HCT116 (cell line): ENCODE results near the gene SFXN1. TPM values are rescaled to one million over a fixed set of nuclear protein-coding genes. Genes with fewer than 3 reads are reported as not detected.
A peak's percentile ranks its signal among the peaks of the same experiment; 100 is the strongest.

Source experiments
- ATAC-seq: fragments of 200-7000 bp; cut with Tn5 transposase; 2 replicates; pipeline ENCODE4 v1.9.1; 2020; ENCODE audit warnings: mild to moderate bottlenecking, moderate library complexity
- BruUV-seq: library from RNA; stranded (reverse); fragments of 400-500 nt; replicated peaks from 2 replicates; lab custom pipeline; 2021; lab: Mats Ljungman, UMichigan
- CTCF ChIA-PET: fragments of 300-600 bp; sonication (Branson Sonifier 250); formaldehyde crosslinking; loops from one replicate; lab custom pipeline; 2021; ENCODE audit warnings: antibody characterized with exemption; lab: Charles Lee
- POLR2A ChIA-PET: fragments of 300-600, 350-600 bp; sonication (Branson Sonifier 250); formaldehyde crosslinking; loops from one replicate; lab custom pipeline; 2021; ENCODE audit warnings: antibody characterized with exemption; lab: Charles Lee
- RAD21 ChIA-PET, 2 experiments: fragments of 300-600 bp; sonication (Branson Sonifier 250); formaldehyde crosslinking; loops; one replicate each; lab custom pipeline; 2023; ENCODE audit warnings: low total read pairs in 2 of 2; ENCODE audit not compliant: uncharacterized antibody in 2 of 2, unreplicated experiment in 2 of 2, low non-redundant PET in 1 of 2; lab: Charles Lee
- DNase-seq: peaks from one replicate; pipeline ENCODE4 v3.0.0-alpha.2; 2010; ENCODE audit warnings: low read depth, low spot score
- H2AFZ ChIP-seq: fragments of 200-600 bp; shearing (Covaris generic), sonication (generic); 2 replicates; pipeline ENCODE4 v1.6.1; 2017; ENCODE audit warnings: low read depth, mixed run types, mixed read lengths, antibody characterized with exemption, low read length; ENCODE audit not compliant: poor library complexity, severe bottlenecking
- H3K27ac ChIP-seq: 2 replicates; pipeline ENCODE4 v1.5.1; 2012; ENCODE audit warnings: low read depth, low read length
- H3K27me3 ChIP-seq: fragments of 200-600 bp; sonication (generic); 2 replicates; pipeline ENCODE4 v1.6.1; 2016; ENCODE audit warnings: mixed run types, low read length, mixed read lengths; ENCODE audit not compliant: insufficient read depth
- H3K36me3 ChIP-seq, 2 experiments: fragments of 200-500 bp in 1 of 2; fragments of 200-600 bp in 1 of 2; sonication (Bioruptor generic) in 1 of 2; sonication (generic) in 1 of 2; 2 replicates each; pipeline versions ENCODE4 v1.5.1 to v1.6.1; 2014 to 2016; ENCODE audit warnings: low read length in 2 of 2, inconsistent platforms in 1 of 2, mixed read lengths in 1 of 2, mixed run types in 1 of 2; ENCODE audit not compliant: insufficient read depth in 2 of 2, control insufficient read depth in 1 of 2
- H3K4me1 ChIP-seq, 2 experiments: fragments of 200-600 bp in 1 of 2; sonication (generic) in 1 of 2; 2 replicates each; pipeline versions ENCODE4 v1.5.1 to v1.6.1; 2012 to 2017; ENCODE audit warnings: low read length in 2 of 2, inconsistent platforms in 1 of 2, mild to moderate bottlenecking in 1 of 2, mixed read lengths in 1 of 2, mixed run types in 1 of 2, moderate library complexity in 1 of 2; ENCODE audit not compliant: insufficient read depth in 2 of 2, control insufficient read depth in 1 of 2
- H3K4me2 ChIP-seq: fragments of 200-600 bp; sonication (generic); 2 replicates; pipeline ENCODE4 v1.6.1; 2017; ENCODE audit warnings: mixed run types, low read length, mixed read lengths
- H3K4me3 ChIP-seq, 2 experiments: fragments of 200-600 bp in 1 of 2; sonication (generic) in 1 of 2; replicated peaks in 1 of 2; 2 replicates each; pipeline ENCODE4 v1.5.1; 2011 to 2016; ENCODE audit warnings: low read length in 2 of 2, control low read depth in 1 of 2, low read depth in 1 of 2, mild to moderate bottlenecking in 1 of 2, mixed read lengths in 1 of 2, mixed run types in 1 of 2
- H3K79me2 ChIP-seq: fragments of 200-600 bp; sonication (generic); 2 replicates; pipeline ENCODE4 v1.6.1; 2017; ENCODE audit warnings: mild to moderate bottlenecking, mixed run types, low read length, moderate library complexity, mixed read lengths; ENCODE audit not compliant: insufficient read depth
- H3K9ac ChIP-seq: fragments of 200-600 bp; sonication (generic); 2 replicates; pipeline ENCODE4 v1.6.1; 2016; ENCODE audit warnings: low read length, mixed read lengths
- H3K9me2 ChIP-seq: fragments of 200-600 bp; sonication (generic), shearing (Covaris generic); 2 replicates; pipeline ENCODE4 v1.6.1; 2017; ENCODE audit warnings: mixed run types, mild to moderate bottlenecking, moderate library complexity; ENCODE audit not compliant: insufficient read depth
- H3K9me3 ChIP-seq, 2 experiments: fragments of 200-500 bp in 1 of 2; fragments of 200-600 bp in 1 of 2; sonication (Bioruptor generic) in 1 of 2; sonication (generic) in 1 of 2; 2 replicates each; pipeline ENCODE4 v1.6.1; 2014 to 2017; ENCODE audit warnings: low read length in 2 of 2, mixed read lengths in 2 of 2, inconsistent platforms in 1 of 2, low read depth in 1 of 2, mild to moderate bottlenecking in 1 of 2, mixed run types in 1 of 2, moderate library complexity in 1 of 2; ENCODE audit not compliant: control insufficient read depth in 1 of 2, insufficient read depth in 1 of 2
- H4K20me1 ChIP-seq: fragments of 200-600 bp; sonication (generic), shearing (Covaris generic); 2 replicates; pipeline ENCODE4 v1.6.1; 2017; ENCODE audit warnings: mixed run types, mild to moderate bottlenecking, moderate library complexity; ENCODE audit not compliant: insufficient read depth
- CBX3 ChIP-seq: IDR thresholded peaks from 2 replicates; pipeline ENCODE4 v1.6.1; 2012; ENCODE audit warnings: low read depth
- CEBPB ChIP-seq: IDR thresholded peaks from 2 replicates; pipeline ENCODE4 v1.6.1; 2012; ENCODE audit warnings: low read depth
- CTCF ChIP-seq, 3 experiments: fragments of 200-600 bp in 1 of 3; sonication (generic) in 1 of 3; IDR thresholded peaks in 2 of 3; conservative IDR thresholded peaks in 1 of 3; 2 replicates each; pipeline ENCODE4 v1.5.1; 2012 to 2017; ENCODE audit warnings: low read depth in 2 of 3, low read length in 2 of 3, antibody characterized with exemption in 1 of 3, borderline replicate concordance in 1 of 3, control low read depth in 1 of 3, mild to moderate bottlenecking in 1 of 3, mixed read lengths in 1 of 3, mixed run types in 1 of 3, moderate library complexity in 1 of 3; ENCODE audit not compliant: insufficient read depth in 1 of 3
- EGR1 ChIP-seq: IDR thresholded peaks from 2 replicates; pipeline ENCODE4 v1.6.1; 2012; ENCODE audit warnings: low read depth
- ELF1 ChIP-seq: IDR thresholded peaks from 2 replicates; pipeline ENCODE4 v1.6.1; 2012; ENCODE audit warnings: low read depth, borderline replicate concordance
- EZH2 ChIP-seq: fragments of 200-600 bp; sonication (generic); IDR thresholded peaks from 2 replicates; pipeline ENCODE4 v1.6.1; 2017; ENCODE audit warnings: antibody characterized with exemption, mixed run types
- EZH2phosphoT487 ChIP-seq: fragments of 200-600 bp; IDR thresholded peaks from 2 replicates; pipeline ENCODE4 v1.6.1; 2018; ENCODE audit warnings: antibody characterized with exemption, borderline replicate concordance
- FOSL1 ChIP-seq: IDR thresholded peaks from 2 replicates; pipeline ENCODE4 v1.6.1; 2012; ENCODE audit warnings: low read depth
- JUND ChIP-seq: IDR thresholded peaks from 2 replicates; pipeline ENCODE4 v1.6.1; 2012
- MAX ChIP-seq: IDR thresholded peaks from 2 replicates; pipeline ENCODE4 v1.6.1; 2012
- POLR2AphosphoS5 ChIP-seq: IDR thresholded peaks from 2 replicates; pipeline ENCODE4 v1.6.1; 2011; ENCODE audit warnings: mild to moderate bottlenecking, low read depth, low read length, moderate library complexity
- SIN3A ChIP-seq: IDR thresholded peaks from 2 replicates; pipeline ENCODE4 v1.6.1; 2012; ENCODE audit warnings: low read depth
- SP1 ChIP-seq: IDR thresholded peaks from 2 replicates; pipeline ENCODE4 v1.6.1; 2012; ENCODE audit warnings: low read depth
- SRF ChIP-seq: IDR thresholded peaks from 2 replicates; pipeline ENCODE4 v1.6.1; 2012; ENCODE audit warnings: low read depth
- TCF7L2 ChIP-seq: IDR thresholded peaks from 2 replicates; pipeline ENCODE4 v1.7.0; 2011; ENCODE audit warnings: borderline replicate concordance, inconsistent platforms; ENCODE audit not compliant: insufficient read depth, insufficient read length; ENCODE audit errors: extremely low read depth
- ZFX ChIP-seq: fragments of 450-650 bp; IDR thresholded peaks from 2 replicates; pipeline ENCODE4 v1.6.1; 2017
- intact Hi-C: fragments of 100-400 bp; cut with micrococcal nuclease; formaldehyde crosslinking; loops from 2 replicates; pipeline ENCODE4 v1.10.0; 2022
- total RNA-seq: library from RNA; stranded (reverse); gene quantifications from one replicate; pipeline ENCODE4 v1.2.1, GENCODE V29; 2021; ENCODE audit not compliant: unreplicated experiment
- TF ChIP-seq, protein P1 (sequence below): IDR thresholded peaks from 2 replicates; pipeline ENCODE4 v1.6.1; 2012
- TF ChIP-seq, protein P2 (sequence below): IDR thresholded peaks from 2 replicates; pipeline ENCODE4 v1.6.1; 2011; ENCODE audit warnings: mild to moderate bottlenecking, low read length, moderate library complexity; ENCODE audit not compliant: insufficient replicate concordance; ENCODE audit errors: extremely low read depth

Gene SFXN1
- total RNA-seq, 1 experiment from 2014 or later = 145 TPM

- TF ChIP-seq, protein P1, sequence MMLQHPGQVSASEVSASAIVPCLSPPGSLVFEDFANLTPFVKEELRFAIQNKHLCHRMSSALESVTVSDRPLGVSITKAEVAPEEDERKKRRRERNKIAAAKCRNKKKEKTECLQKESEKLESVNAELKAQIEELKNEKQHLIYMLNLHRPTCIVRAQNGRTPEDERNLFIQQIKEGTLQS = no peak
- TF ChIP-seq ELF1 (no peak), EZH2 (no peak), SRF (no peak), FOSL1 (no peak), MAX (no peak)
- TF ChIP-seq, all 23 proteins: peak for 0
These were observed 53.0 kb downstream of the SFXN1 start (continued) for GRCh38 chr5:175531361-175531760.

DNA sequence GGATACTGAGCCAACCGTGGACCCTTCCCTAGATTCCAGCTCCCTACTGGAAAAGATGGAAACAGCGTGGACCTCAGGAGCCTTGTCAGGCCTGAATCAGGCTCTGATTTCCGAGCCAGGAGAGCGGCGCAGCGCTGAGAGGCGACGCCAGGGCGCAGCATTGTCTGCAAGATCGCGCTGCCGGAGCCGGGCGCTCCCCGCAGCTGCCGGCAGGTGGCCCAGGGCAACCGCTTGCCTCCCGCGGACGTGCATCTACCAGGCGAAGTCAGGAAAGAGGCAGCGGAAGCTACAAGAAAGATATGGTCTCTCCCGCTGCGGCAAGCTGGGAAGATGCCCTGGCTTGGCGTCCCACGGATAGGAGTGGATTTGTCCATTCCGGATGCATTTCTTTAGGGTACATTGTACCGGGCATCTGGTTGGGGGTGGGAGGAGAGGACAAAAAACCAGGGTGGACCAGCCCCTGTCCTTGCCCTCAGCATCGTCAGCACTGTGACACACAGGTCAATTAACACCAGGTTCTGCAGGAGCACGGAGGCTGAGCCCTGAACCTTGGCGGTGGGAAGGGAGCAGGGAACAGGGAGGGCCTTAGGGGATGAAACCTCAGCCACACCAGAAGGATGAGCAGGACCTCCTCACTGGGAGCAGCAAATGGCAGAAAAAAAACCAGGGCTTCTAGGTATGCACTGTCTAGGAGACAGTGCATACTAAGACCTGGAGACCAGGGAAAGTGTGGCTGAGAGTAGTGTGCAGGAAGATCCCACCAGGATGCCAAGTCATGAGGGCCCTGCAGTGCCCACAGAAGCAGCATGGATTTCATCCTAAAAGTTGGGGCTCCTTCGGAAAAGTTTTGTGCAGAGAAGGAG, 55.9 kb downstream of the SFXN1 start:
- RAD21 ChIA-PET = interaction anchor here (0.6 to 1.2 kb wide), 6 partner anchors 128 to 953 kb away, joined by 3 to 5 read pairs (median 3); no protein-coding TSS in a partner anchor
- no peaks in the 10 kb centered on the region for H3K9me3 ChIP-seq
- no peak overlapping the region for H3K4me3 ChIP-seq
- H3K9me2 ChIP-seq = no peaks in the 10 kb centered on the region
- no peaks in the 10 kb centered on the region for H4K20me1 ChIP-seq
- H3K36me3 ChIP-seq = peaks cover 3 to 6% of the 10 kb centered on the region in 2 experiments; a peak in 1 of 4 replicates
- no peak overlapping the region for H3K27ac ChIP-seq
- H2AFZ ChIP-seq = no peak overlapping the region
- no TSS peak for BruUV-seq
- no peaks in the 10 kb centered on the region for H3K27me3 ChIP-seq
- H3K4me1 ChIP-seq = peaks cover 0 to 5% of the 10 kb centered on the region in 2 experiments; a peak in 1 of 4 replicates
- peak overlapping the region; percentile 62 for H3K4me2 ChIP-seq
- H3K79me2 ChIP-seq = no peaks in the 10 kb centered on the region
- ATAC-seq (peak; percentile 96), DNase-seq (peak; percentile 51)
- intact Hi-C loops = loop anchor here (1.0 to 5.0 kb wide), 4 partner anchors 33 to 184 kb away; no protein-coding TSS in a partner anchor
- CTCF ChIA-PET = interaction anchor here (0.7 to 4.7 kb wide), 20 partner anchors 8 to 301 kb away, joined by 3 to 52 read pairs (median 4); no protein-coding TSS in a partner anchor
- POLR2A ChIA-PET = no interaction called here
- H3K9ac ChIP-seq = no peak overlapping the region
- peak; percentile 46; the same call in 1 of the 2 replicates for TF ChIP-seq MAX
- no peak for TF ChIP-seq SIN3A
- TF ChIP-seq CTCF (IDR thresholded peaks at IDR 0.05 in 2 of 3, conservative IDR thresholded peaks at IDR 0.05 in 1 of 3; ENCODE audit: borderline replicate concordance in 1 of 3, insufficient read depth in 1 of 3, low read depth in 2 of 3, low read length in 2 of 3) = peak; percentile 99 to 100 (median 100)
- TF ChIP-seq JUND = no peak
- TF ChIP-seq, protein P1 = no peak
- 0 out of 2 replicates have a peak, but pooled peaks have one; percentile 14 for TF ChIP-seq POLR2AphosphoS5
- no peak for TF ChIP-seq CEBPB
- TF ChIP-seq SRF = no peak
- no peak for TF ChIP-seq EZH2phosphoT487
- no peak for TF ChIP-seq EZH2
- TF ChIP-seq TCF7L2 = peak; percentile 14
- TF ChIP-seq ELF1 = no peak
- TF ChIP-seq EGR1 = no peak
- TF ChIP-seq, protein P2, sequence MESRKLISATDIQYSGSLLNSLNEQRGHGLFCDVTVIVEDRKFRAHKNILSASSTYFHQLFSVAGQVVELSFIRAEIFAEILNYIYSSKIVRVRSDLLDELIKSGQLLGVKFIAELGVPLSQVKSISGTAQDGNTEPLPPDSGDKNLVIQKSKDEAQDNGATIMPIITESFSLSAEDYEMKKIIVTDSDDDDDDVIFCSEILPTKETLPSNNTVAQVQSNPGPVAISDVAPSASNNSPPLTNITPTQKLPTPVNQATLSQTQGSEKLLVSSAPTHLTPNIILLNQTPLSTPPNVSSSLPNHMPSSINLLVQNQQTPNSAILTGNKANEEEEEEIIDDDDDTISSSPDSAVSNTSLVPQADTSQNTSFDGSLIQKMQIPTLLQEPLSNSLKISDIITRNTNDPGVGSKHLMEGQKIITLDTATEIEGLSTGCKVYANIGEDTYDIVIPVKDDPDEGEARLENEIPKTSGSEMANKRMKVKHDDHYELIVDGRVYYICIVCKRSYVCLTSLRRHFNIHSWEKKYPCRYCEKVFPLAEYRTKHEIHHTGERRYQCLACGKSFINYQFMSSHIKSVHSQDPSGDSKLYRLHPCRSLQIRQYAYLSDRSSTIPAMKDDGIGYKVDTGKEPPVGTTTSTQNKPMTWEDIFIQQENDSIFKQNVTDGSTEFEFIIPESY = no peak
- TF ChIP-seq ZFX = no peak
- TF ChIP-seq SP1 = no peak
- TF ChIP-seq FOSL1 = no peak
- TF ChIP-seq CBX3 = no peak
